ENCODE measurements around the gene ARIH2. TPM values are rescaled to one million over a fixed set of nuclear protein-coding genes. Genes with fewer than 3 reads are reported as not detected.

The ARIH2 gene
- total RNA-seq, 1 donor from 2014 or later = 112 TPM

DNA sequence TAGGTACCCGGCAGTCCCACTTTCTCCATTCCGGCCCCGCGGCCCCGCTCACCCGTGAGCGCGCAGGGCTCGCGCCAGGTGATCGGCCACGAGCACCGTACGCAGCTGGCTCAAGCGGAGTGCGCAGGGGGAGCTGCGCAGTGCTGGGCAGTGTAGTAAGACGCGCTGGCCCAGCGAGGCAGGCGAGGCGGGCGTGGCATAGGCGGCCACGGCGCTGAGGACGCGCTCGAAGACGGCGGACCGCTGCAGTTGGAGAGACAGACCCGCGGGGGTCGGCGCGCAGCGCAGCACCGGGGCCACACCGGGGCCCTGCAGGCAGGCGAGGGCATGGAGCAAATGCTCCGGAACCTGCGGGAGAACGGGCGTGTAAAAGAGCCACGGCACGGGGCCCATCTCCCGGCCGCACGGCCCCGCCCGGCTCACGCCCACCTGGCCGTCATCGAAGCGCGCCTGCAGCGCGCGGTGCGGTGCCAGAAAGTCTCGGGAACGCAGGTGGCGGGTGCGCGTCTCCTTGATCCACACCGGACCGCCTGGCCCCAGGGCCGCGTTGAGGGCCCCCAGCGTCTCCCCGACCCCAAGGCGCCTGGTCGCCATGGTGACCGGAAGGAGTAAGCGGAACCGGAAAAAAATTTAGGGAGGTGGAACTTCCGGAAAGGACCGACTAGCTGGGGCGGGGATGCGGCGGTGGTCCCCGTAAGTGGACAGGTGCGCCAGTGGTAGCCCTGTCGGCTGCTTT is 99.5 kb downstream of the ARIH2 start, which contains the start of gene DALRD3:
TSS of gene DALRD3 (minus strand) at position 610 of the 736 bp plus-strand sequence. CDS start at position 594, 16 bp downstream.
- no peak for TF ChIP-seq CTCF (IDR thresholded peaks at IDR 0.05)
- H3K27me3 Mint-ChIP-seq = no peaks in the 10 kb centered on the region
- ChIA-PET CTCF (interaction anchor here (0.6 to 7.5 kb wide), 3 partner anchors 11 to 30 kb away, joined by 3 to 57 read pairs (median 5); partner anchors contain the start of genes IMPDH2, P4HTM and WDR6), POLR2A (interaction anchor here (1.0 to 14.9 kb wide), 10 partner anchors 7 to 322 kb away, joined by 3 to 372 read pairs (median 6); partner anchors contain the start of genes IMPDH2, P4HTM, QRICH1 and USP4)
- no peaks in the 10 kb centered on the region for H3K9me3 Mint-ChIP-seq
- H3K27ac Mint-ChIP-seq = peak within 1 kb of the TSS; percentile 84
- intact Hi-C loops (cut with micrococcal nuclease) = loop anchor here (5.0 kb wide), 1 partner anchor 1174 kb away; the partner anchor contains the start of gene GNAT1
- H3K4me3 Mint-ChIP-seq = peak within 1 kb of the TSS; percentile 94
- H3K36me3 Mint-ChIP-seq (ENCODE audit: low read depth) = peaks cover 40% of the 10 kb centered on the region
- DNase-seq = peak; percentile 64
- peaks cover 39% of the 10 kb centered on the region for H3K4me1 Mint-ChIP-seq
- ATAC-seq (ENCODE audit: low read depth) = peak; percentile 2

- TF ChIP-seq CTCF (IDR thresholded peaks at IDR 0.05) = no peak
- intact Hi-C loops (cut with micrococcal nuclease) = loop anchor here (5.0 kb wide), 1 partner anchor 1174 kb away; the partner anchor contains the start of gene GNAT1
- DNase-seq = no peak
- ATAC-seq (ENCODE audit: low read depth) = no peak
- POLR2A ChIA-PET = interaction anchor here (1.0 to 14.9 kb wide), 8 partner anchors 8 to 75 kb away, joined by 3 to 372 read pairs (median 6); partner anchors contain the start of genes IMPDH2, P4HTM, QRICH1 and WDR6
- Mint-ChIP-seq H3K4me3 (peak overlapping the region; percentile 94), H3K9me3 (no peaks in the 10 kb centered on the region), H3K27ac (peak overlapping the region; percentile 84), H3K4me1 (peaks cover 43% of the 10 kb centered on the region), H3K27me3 (no peaks in the 10 kb centered on the region), H3K36me3 (ENCODE audit: low read depth) (peaks cover 41% of the 10 kb centered on the region)
- CTCF ChIA-PET = interaction anchor here (2.1 kb wide), 1 partner anchor 10 kb away, joined by 5 read pairs; the partner anchor contains the start of gene IMPDH2
Measured at GRCh38 chr3:49018707-49019006, 100.0 kb downstream of the ARIH2 start.

DNA sequence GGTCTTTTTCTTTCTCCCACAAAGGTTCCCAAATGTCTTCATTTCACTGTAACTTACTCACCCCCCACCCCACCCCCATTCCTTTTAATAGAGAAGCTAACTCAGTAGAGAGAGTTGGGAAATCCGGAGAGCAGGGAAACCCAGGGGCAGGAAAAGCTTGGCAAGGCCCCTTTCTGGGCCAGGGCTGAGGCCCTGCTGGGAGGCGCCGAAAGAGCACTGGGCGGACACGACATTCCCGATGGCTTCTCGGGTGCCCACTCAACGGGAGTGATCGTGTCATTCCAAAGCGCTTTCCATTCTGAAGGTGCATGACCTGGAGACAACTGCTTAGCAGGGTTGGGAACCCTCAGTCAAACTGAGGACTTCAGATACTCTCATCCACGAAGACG is 101.3 kb downstream of the ARIH2 start:
- ChIA-PET CTCF (interaction anchor here (1.2 to 3.6 kb wide), 4 partner anchors 10 to 76 kb away, joined by 4 to 30 read pairs (median 6); partner anchors contain the start of genes IMPDH2 and WDR6), POLR2A (interaction anchor here (0.6 to 14.9 kb wide), 13 partner anchors 9 to 1549 kb away, joined by 3 to 372 read pairs (median 20); partner anchors contain the start of genes ARIH2, DAG1, IMPDH2 and P4HTM)
- intact Hi-C loops (cut with micrococcal nuclease) = loop anchor here (2.0 to 10.0 kb wide), 6 partner anchors 101 to 1275 kb away; partner anchors contain the start of genes ARIH2, DAG1, GNAT1 and HYAL3
- Mint-ChIP-seq H3K4me3 (peak overlapping the region; percentile 94), H3K4me1 (peaks cover 48% of the 10 kb centered on the region), H3K9me3 (no peaks in the 10 kb centered on the region), H3K36me3 (ENCODE audit: low read depth) (peaks cover 43% of the 10 kb centered on the region), H3K27ac (peak overlapping the region; percentile 97), H3K27me3 (no peaks in the 10 kb centered on the region)
- no peak for DNase-seq
- no peak for TF ChIP-seq CTCF (IDR thresholded peaks at IDR 0.05)
- no peak for ATAC-seq (ENCODE audit: low read depth)

- H3K9me3 Mint-ChIP-seq = no peaks in the 10 kb centered on the region
- H3K4me3 Mint-ChIP-seq = peak overlapping the region; percentile 94
- peak overlapping the region; percentile 97 for H3K27ac Mint-ChIP-seq
- peaks cover 54% of the 10 kb centered on the region for H3K4me1 Mint-ChIP-seq
- DNase-seq = no peak
- ChIA-PET CTCF (interaction anchor here (1.2 to 3.6 kb wide), 6 partner anchors 9 to 75 kb away, joined by 3 to 30 read pairs (median 6); partner anchors contain the start of genes IMPDH2 and WDR6), POLR2A (interaction anchor here (0.6 to 14.9 kb wide), 23 partner anchors 7 to 1548 kb away, joined by 3 to 372 read pairs (median 8); partner anchors contain the start of genes ARIH2, DAG1, IMPDH2 and P4HTM)
- intact Hi-C loops (cut with micrococcal nuclease) = loop anchor here (1.0 to 10.0 kb wide), 10 partner anchors 9 to 1274 kb away; partner anchors contain the start of genes ARIH2, DAG1, HYAL3 and IFRD2
- H3K27me3 Mint-ChIP-seq = no peaks in the 10 kb centered on the region
- peaks cover 43% of the 10 kb centered on the region for H3K36me3 Mint-ChIP-seq (ENCODE audit: low read depth)
- no peak for TF ChIP-seq CTCF (IDR thresholded peaks at IDR 0.05)
- ATAC-seq (ENCODE audit: low read depth) = peak; percentile 0
Measured at GRCh38 chr3:49020330-49021212, 101.9 kb downstream of the ARIH2 start.

Measured in activated B cell treated with CpG ODN at 0.5 μM for 24 hours (primary cell).